ENCODE measurements around the gene ACTN2. TPM values are rescaled to one million over a fixed set of nuclear protein-coding genes. Genes with fewer than 3 reads are reported as not detected.
"Not testable (repeated sequence)": the region's sequence is repeated elsewhere in the genome, so short reads cannot be mapped to it uniquely, and the experiment has no call there.

Gene ACTN2
- polyA plus RNA-seq (2012; ENCODE audit: missing spikeins): not detected

- FAIRE-seq: no peak
- TF ChIP-seq TAF1 (IDR thresholded peaks at IDR 0.05; ENCODE audit: borderline replicate concordance, low read depth, low read length) (no peak), POLR2AphosphoS5 (IDR thresholded peaks at IDR 0.05; ENCODE audit: low read depth, low read length) (no peak), POLR2A (IDR thresholded peaks at IDR 0.05; ENCODE audit: low read depth, low read length) (no peak)
- DNase-seq (ENCODE audit: insufficient read length): peak; percentile 29
Measured at GRCh38 chr1:236685917-236686814, at the start of gene ACTN2. TSS of gene ACTN2 (plus strand) at chr1:236686499. CDS start at chr1:236686674, 175 bp downstream.

DNA sequence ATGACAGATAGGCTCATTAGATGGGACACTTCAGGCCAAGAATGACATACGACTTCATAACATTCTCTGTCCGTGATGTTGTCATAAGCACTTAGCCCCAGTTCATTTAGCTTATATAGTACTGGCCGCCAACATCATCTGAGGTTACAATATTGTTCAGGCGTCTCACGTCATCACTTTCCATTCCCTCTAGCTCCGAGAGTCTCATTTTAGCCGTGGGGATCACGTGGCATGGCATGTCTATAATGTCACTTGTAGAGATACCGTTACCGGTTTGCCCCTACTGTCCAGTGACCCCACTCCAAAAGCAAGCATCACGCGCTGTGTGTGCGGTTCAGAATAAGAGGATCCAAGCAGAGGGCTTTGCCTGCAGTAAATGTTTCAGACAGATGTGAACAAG, 47.4 kb upstream of the ACTN2 start:
- TF ChIP-seq POLR2A (IDR thresholded peaks at IDR 0.05; ENCODE audit: low read depth, low read length) (no peak), POLR2AphosphoS5 (IDR thresholded peaks at IDR 0.05; ENCODE audit: low read depth, low read length) (no peak), TAF1 (IDR thresholded peaks at IDR 0.05; ENCODE audit: borderline replicate concordance, low read depth, low read length) (no peak)
- no peak for DNase-seq (ENCODE audit: insufficient read length)
- no peak for FAIRE-seq

DNA sequence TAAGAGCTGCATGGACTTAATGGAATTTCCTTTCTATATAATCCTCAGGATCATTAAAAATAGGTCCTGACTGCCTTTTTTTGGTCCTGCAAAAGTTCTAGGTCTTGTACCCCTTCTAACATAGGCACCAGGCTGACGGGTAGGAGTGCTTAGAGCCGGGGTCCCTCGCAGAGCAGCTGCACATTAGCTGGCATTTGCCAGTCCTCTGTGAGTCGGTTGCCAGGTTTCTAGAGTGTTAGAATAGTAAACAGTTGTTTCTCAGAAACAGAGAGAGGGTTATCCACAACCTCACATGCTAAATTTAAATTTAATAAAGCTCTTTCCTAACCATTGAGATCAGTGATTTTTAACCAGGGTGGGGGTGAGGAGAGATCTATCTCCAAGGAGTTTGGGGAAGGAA, 46.6 kb upstream of the ACTN2 start:
- TF ChIP-seq POLR2AphosphoS5 (IDR thresholded peaks at IDR 0.05; ENCODE audit: low read depth, low read length): no peak
- TF ChIP-seq TAF1 (IDR thresholded peaks at IDR 0.05; ENCODE audit: borderline replicate concordance, low read depth, low read length): no peak
- TF ChIP-seq POLR2A (IDR thresholded peaks at IDR 0.05; ENCODE audit: low read depth, low read length): no peak
- no peak for DNase-seq (ENCODE audit: insufficient read length)
- no peak for FAIRE-seq

DNA sequence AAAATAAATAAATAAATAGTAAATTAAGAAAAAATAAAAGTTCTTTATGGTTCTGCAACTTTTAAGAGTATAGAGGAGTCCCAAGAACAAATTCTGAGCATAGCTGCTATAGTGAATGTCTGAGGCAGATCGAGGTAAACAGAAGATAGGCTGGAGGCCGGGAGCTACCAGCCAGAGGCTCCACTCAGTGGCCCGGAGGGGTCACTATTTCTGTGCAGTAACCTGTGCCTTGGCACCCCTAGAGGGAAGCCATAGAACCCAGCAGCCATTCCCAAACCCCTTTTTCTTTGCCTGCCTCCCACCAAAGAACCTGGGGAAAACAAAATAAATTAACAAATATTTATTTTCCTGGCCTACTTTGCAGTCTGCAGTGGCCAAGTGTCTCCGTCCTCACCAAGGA, 43.5 kb upstream of the ACTN2 start:
- TF ChIP-seq POLR2AphosphoS5 (IDR thresholded peaks at IDR 0.05; ENCODE audit: low read depth, low read length) (no peak), POLR2A (IDR thresholded peaks at IDR 0.05; ENCODE audit: low read depth, low read length) (no peak), TAF1 (IDR thresholded peaks at IDR 0.05; ENCODE audit: borderline replicate concordance, low read depth, low read length) (no peak)
- FAIRE-seq (no peak), DNase-seq (ENCODE audit: insufficient read length) (no peak)

DNA sequence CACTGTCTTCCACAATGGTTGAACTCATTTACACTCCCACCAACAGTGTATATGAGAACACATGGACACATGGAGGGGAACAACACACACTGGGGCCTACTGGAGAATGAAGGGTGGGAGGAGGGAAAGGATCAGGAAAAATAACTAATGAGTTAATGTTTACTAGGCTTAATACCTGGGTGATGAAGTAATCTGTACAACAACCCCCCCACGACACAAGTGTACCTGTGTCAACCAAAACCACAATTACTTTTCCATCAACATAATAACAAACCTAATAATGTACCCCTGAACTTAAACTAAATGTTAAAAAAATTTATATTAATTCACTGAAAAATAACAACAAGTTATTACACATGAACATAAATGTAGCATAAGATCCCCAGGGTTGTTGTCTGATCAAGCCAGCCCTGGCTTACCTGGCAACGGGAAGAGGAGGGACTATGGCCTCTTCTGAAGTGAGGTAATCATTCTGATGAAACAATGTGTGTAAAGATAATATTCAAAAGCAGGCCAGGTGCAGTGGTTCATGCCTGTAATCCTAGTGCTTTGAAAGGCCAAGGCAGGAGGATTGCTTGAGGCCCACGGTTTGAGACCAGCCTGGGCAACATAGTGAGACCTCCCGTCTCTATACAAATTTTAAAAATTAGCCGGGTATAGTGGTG, 41.2 kb upstream of the ACTN2 start:
- no peak for DNase-seq (ENCODE audit: insufficient read length)
- TF ChIP-seq POLR2A (IDR thresholded peaks at IDR 0.05; ENCODE audit: low read depth, low read length) (no peak), TAF1 (IDR thresholded peaks at IDR 0.05; ENCODE audit: borderline replicate concordance, low read depth, low read length) (no peak), POLR2AphosphoS5 (IDR thresholded peaks at IDR 0.05; ENCODE audit: low read depth, low read length) (no peak)
- FAIRE-seq: no peak

DNA sequence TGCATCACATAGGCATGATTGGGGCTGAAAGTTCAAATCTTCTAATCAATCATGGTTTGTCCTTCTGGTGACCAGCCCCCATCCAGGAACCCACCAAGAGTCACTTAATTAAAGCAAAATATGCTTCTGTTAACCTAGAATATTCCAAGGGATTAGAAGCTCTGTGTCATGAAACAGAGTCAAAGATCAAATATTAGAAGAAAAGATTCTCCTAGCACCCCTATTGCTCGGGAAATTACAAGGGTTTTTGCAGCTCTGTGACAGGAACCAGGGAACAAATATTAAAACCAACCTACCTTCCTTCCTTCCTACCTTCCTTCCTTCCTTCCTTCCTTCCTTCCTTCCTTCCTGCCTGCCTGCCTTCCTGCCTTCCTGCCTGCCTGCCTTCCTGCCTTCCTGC, 31.8 kb upstream of the ACTN2 start:
- TF ChIP-seq POLR2AphosphoS5 (IDR thresholded peaks at IDR 0.05; ENCODE audit: low read depth, low read length) (no peak), TAF1 (IDR thresholded peaks at IDR 0.05; ENCODE audit: borderline replicate concordance, low read depth, low read length) (no peak), POLR2A (IDR thresholded peaks at IDR 0.05; ENCODE audit: low read depth, low read length) (no peak)
- FAIRE-seq: no peak
- no peak for DNase-seq (ENCODE audit: insufficient read length)

DNA sequence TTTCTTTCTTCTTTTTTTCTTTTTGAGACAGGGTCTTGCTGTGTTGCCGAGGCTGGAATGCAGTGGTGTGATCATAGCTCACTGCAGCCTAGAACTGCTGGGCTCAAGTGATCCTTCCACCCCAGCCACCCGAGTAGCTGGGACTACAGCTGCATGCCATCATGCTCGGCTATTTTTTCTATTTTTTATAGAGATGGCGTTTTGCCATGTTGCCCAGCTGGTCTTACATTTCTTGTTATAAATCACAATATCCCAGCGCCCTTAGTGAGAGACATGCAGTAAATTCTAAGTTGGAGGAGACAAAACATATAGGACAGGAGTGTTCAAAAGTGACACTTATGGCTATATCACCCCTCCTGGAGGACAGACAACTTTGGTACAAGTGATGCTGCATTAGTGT, 31.3 kb upstream of the ACTN2 start:
- no peak for DNase-seq (ENCODE audit: insufficient read length)
- TF ChIP-seq POLR2A (IDR thresholded peaks at IDR 0.05; ENCODE audit: low read depth, low read length) (no peak), POLR2AphosphoS5 (IDR thresholded peaks at IDR 0.05; ENCODE audit: low read depth, low read length) (no peak), TAF1 (IDR thresholded peaks at IDR 0.05; ENCODE audit: borderline replicate concordance, low read depth, low read length) (no peak)
- FAIRE-seq: no peak

- FAIRE-seq (no peak), DNase-seq (ENCODE audit: insufficient read length) (no peak)
- no peak for TF ChIP-seq POLR2A (IDR thresholded peaks at IDR 0.05; ENCODE audit: low read depth, low read length)
- no peak for TF ChIP-seq POLR2AphosphoS5 (IDR thresholded peaks at IDR 0.05; ENCODE audit: low read depth, low read length)
- no peak for TF ChIP-seq TAF1 (IDR thresholded peaks at IDR 0.05; ENCODE audit: borderline replicate concordance, low read depth, low read length)
Measured at GRCh38 chr1:236657398-236657797, 28.9 kb upstream of the ACTN2 start.

DNA sequence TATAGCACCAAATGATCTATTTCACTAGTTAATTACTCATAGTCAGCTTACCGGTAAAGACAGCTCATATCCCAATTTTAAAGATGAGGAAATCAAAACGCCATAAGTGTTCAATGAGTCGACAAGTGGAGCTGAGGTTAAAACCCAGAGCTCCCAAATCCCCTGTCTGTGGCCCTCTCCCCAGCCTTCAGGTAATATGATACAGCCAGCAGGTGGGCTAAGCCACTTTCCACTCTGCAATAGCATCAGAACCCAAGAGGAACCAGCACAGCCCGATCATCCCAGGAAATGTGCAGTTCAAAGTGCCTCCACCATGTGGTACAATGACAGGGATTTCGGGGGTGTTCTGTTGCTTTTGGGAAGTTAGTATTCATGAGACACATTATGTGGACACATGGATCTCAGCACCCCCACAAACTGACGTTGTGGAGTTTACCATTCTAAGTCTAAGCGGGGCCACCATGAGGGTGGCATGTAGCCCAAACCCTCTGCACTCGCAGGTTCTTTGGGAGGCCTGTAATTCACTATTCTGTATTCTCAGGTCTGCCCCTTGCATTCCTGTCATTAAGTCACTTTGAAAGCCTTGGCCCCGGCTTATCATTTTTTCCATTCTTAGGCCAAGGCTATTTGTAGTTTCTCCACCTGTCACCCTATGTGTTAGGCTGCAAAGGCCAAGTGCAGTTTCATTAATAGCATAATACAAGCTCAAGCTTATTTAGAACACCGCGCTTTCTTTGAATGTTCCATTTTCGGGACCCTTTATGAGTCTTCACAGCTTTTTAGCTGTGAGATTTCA, 26.3 kb upstream of the ACTN2 start:
- no peak for FAIRE-seq
- TF ChIP-seq POLR2AphosphoS5 (IDR thresholded peaks at IDR 0.05; ENCODE audit: low read depth, low read length): no peak
- DNase-seq (ENCODE audit: insufficient read length): no peak

DNA sequence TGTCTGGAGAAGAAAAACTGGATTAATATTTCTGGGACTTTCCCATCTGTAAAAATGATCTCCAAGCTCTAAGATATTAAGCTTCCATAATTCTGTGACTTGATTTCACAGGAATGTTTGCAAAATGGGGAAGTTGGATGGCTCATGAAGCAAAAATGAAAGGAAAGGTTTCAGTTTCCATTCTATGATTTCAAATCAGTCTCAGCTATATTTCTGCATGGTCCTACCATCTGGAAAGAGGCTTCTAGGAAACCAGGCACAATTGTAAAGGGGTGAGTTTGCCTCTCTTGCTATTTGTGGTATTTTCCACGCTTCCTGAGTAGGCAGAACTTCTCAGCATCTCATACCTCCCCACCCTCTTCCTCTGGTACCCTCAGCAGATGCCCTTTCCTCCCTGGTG, 22.4 kb upstream of the ACTN2 start:
- FAIRE-seq: no peak
- TF ChIP-seq POLR2AphosphoS5 (IDR thresholded peaks at IDR 0.05; ENCODE audit: low read depth, low read length): no peak
- no peak for TF ChIP-seq TAF1 (IDR thresholded peaks at IDR 0.05; ENCODE audit: borderline replicate concordance, low read depth, low read length)
- TF ChIP-seq POLR2A (IDR thresholded peaks at IDR 0.05; ENCODE audit: low read depth, low read length): no peak
- no peak for DNase-seq (ENCODE audit: insufficient read length)

DNA sequence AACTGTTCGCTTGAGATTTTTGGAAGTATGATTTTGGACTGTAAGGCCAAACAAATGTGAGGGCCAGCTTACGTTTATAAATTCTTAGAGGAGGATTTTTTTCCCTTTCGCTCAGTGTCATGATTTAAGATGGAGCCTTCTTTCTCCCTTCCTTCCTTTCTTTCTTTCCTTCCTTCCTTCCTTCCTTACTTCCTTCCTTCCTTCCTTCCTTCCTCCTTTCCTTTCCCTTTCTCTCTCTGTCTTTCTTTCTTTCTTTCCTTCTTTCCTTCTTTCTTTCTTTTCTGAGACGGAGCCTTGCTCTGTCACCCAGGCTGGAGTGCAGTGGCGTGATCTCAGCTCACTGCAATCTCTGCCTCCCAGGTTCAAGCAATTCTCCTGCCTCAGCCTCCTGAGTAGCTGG, 17.4 kb upstream of the ACTN2 start:
- FAIRE-seq; DNase-seq (ENCODE audit: insufficient read length): not testable (repeated sequence)
